Measurements from ENCODE around the gene FAHD1.

FAHD1 gene

DNA sequence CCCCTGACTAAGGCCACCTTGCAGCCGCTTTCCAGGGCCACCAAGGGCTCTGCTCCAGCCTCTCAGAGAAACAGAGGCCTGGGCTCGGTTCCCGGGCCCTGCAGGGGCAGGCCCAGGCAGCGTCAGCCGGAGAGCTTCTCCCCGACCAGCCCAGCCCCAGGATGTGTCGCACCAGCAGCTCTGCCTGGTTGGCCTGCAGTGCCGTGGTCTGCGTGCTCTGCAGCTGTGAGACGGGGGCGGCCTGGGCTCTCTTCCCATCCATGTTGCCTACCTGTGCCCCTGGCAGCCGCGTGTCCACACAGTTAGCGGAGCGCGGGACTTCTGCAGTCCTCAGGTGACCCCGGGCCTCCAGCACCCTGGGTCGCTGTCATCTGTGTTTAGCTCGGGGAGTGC lies 38.3 kb upstream of the FAHD1 start:
- Histone ChIP-seq H3K79me2 (ENCODE audit: insufficient read depth, low read length) (peaks cover 45% of the 10 kb centered on the region), H3K27ac (ENCODE audit: low read length) (no peak overlapping the region), H2AFZ (ENCODE audit: low read depth, low read length) (no peak overlapping the region), H3K4me3 (ENCODE audit: low read depth in 1 of 2, low read length in 2 of 2) (no peak overlapping the region), H3K4me1 (ENCODE audit: insufficient read depth, low read length) (peaks cover 24% of the 10 kb centered on the region), H3K4me2 (ENCODE audit: insufficient read depth, low read length) (no peak overlapping the region), H3K36me3 (ENCODE audit: insufficient read depth, low read length) (peaks cover 63% of the 10 kb centered on the region), H3K27me3 (ENCODE audit: insufficient read depth, low read length, poor library complexity) (no peaks in the 10 kb centered on the region), H3K9ac (ENCODE audit: low read depth, low read length) (no peak overlapping the region), H3K9me3 (ENCODE audit: insufficient read depth, low read length, severe bottlenecking) (no peaks in the 10 kb centered on the region), H4K20me1 (ENCODE audit: insufficient read depth, low read length) (peaks cover 76% of the 10 kb centered on the region)
- no peak for TF ChIP-seq EZH2 (IDR thresholded peaks at IDR 0.05; ENCODE audit: borderline replicate concordance, low read depth, low read length, severe bottlenecking)
- TF ChIP-seq, protein P1, sequence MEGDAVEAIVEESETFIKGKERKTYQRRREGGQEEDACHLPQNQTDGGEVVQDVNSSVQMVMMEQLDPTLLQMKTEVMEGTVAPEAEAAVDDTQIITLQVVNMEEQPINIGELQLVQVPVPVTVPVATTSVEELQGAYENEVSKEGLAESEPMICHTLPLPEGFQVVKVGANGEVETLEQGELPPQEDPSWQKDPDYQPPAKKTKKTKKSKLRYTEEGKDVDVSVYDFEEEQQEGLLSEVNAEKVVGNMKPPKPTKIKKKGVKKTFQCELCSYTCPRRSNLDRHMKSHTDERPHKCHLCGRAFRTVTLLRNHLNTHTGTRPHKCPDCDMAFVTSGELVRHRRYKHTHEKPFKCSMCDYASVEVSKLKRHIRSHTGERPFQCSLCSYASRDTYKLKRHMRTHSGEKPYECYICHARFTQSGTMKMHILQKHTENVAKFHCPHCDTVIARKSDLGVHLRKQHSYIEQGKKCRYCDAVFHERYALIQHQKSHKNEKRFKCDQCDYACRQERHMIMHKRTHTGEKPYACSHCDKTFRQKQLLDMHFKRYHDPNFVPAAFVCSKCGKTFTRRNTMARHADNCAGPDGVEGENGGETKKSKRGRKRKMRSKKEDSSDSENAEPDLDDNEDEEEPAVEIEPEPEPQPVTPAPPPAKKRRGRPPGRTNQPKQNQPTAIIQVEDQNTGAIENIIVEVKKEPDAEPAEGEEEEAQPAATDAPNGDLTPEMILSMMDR (IDR thresholded peaks at IDR 0.05; ENCODE audit: borderline replicate concordance, extremely low read depth, low read length, poor library complexity, severe bottlenecking): no peak
- peak; percentile 18; the same call in 1 of the 3 replicates for ATAC-seq (ENCODE audit: insufficient read depth, low read depth)
- no peak for DNase-seq

DNA sequence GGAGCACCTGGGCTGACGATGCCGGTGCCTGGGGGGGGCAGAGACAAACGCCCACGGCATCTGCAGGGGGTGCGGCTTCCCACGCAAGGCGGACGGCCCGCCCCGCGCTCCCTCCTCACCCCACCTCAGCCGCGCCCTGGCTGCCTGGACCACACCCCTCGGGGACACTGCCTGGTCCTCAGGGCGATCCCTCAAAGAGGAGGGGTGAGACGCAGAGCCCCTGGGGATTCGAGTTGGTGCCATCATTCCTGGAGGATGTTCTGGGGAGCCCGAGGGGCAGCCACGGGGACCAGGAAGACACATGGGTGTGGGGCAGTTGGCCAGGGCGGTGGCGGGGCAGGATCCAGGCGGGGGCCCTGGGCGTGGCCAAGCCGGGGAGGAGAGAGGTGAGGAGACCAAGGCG lies 37.4 kb upstream of the FAHD1 start:
- peaks cover 36% of the 10 kb centered on the region for H3K79me2 ChIP-seq (ENCODE audit: insufficient read depth, low read length)
- no peak overlapping the region for H2AFZ ChIP-seq (ENCODE audit: low read depth, low read length)
- peaks cover 15% of the 10 kb centered on the region for H3K4me1 ChIP-seq (ENCODE audit: insufficient read depth, low read length)
- H3K9ac ChIP-seq (ENCODE audit: low read depth, low read length): no peak overlapping the region
- TF ChIP-seq EZH2 (IDR thresholded peaks at IDR 0.05; ENCODE audit: borderline replicate concordance, low read depth, low read length, severe bottlenecking): no peak
- TF ChIP-seq, protein P1 (IDR thresholded peaks at IDR 0.05; ENCODE audit: borderline replicate concordance, extremely low read depth, low read length, poor library complexity, severe bottlenecking): no peak
- no peak overlapping the region for H3K27ac ChIP-seq (ENCODE audit: low read length)
- DNase-seq (peak; percentile 5), ATAC-seq (ENCODE audit: insufficient read depth, low read depth) (no peak)
- H4K20me1 ChIP-seq (ENCODE audit: insufficient read depth, low read length): peaks cover 67% of the 10 kb centered on the region
- H3K36me3 ChIP-seq (ENCODE audit: insufficient read depth, low read length): peaks cover 63% of the 10 kb centered on the region
- H3K9me3 ChIP-seq (ENCODE audit: insufficient read depth, low read length, severe bottlenecking): no peaks in the 10 kb centered on the region
- no peaks in the 10 kb centered on the region for H3K27me3 ChIP-seq (ENCODE audit: insufficient read depth, low read length, poor library complexity)
- no peak overlapping the region for H3K4me3 ChIP-seq (ENCODE audit: low read depth in 1 of 2, low read length in 2 of 2)
- H3K4me2 ChIP-seq (ENCODE audit: insufficient read depth, low read length): no peak overlapping the region

GRCh38 chr16:1790261-1790610 lies 36.8 kb upstream of the FAHD1 start:
- peaks cover 60% of the 10 kb centered on the region for H3K36me3 ChIP-seq (ENCODE audit: insufficient read depth, low read length)
- peaks cover 9% of the 10 kb centered on the region for H3K4me1 ChIP-seq (ENCODE audit: insufficient read depth, low read length)
- ATAC-seq (ENCODE audit: insufficient read depth, low read depth) (no peak), DNase-seq (no peak)
- H3K9ac ChIP-seq (ENCODE audit: low read depth, low read length): no peak overlapping the region
- no peak overlapping the region for H3K4me2 ChIP-seq (ENCODE audit: insufficient read depth, low read length)
- TF ChIP-seq, protein P1 (IDR thresholded peaks at IDR 0.05; ENCODE audit: borderline replicate concordance, extremely low read depth, low read length, poor library complexity, severe bottlenecking): no peak
- no peak for TF ChIP-seq EZH2 (IDR thresholded peaks at IDR 0.05; ENCODE audit: borderline replicate concordance, low read depth, low read length, severe bottlenecking)
- H3K27ac ChIP-seq (ENCODE audit: low read length): no peak overlapping the region
- peaks cover 62% of the 10 kb centered on the region for H4K20me1 ChIP-seq (ENCODE audit: insufficient read depth, low read length)
- peaks cover 30% of the 10 kb centered on the region for H3K79me2 ChIP-seq (ENCODE audit: insufficient read depth, low read length)
- H2AFZ ChIP-seq (ENCODE audit: low read depth, low read length): no peak overlapping the region
- H3K4me3 ChIP-seq (ENCODE audit: low read depth in 1 of 2, low read length in 2 of 2): no peak overlapping the region
- H3K27me3 ChIP-seq (ENCODE audit: insufficient read depth, low read length, poor library complexity): no peaks in the 10 kb centered on the region
- no peaks in the 10 kb centered on the region for H3K9me3 ChIP-seq (ENCODE audit: insufficient read depth, low read length, severe bottlenecking)

Data from DND-41 (cell line).